NCI-H1694 treated with DMSO at 0.1 percent for 48 hours (cell line): ENCODE results near the gene CAPN11.

Source experiments
- DNase-seq: peaks from one replicate; lab custom pipeline; 2025; lab: John Stamatoyannopoulos, UW

The CAPN11 gene

GRCh38 chr6:44158770-44159228 lies at the start of gene CAPN11:
Gene CAPN11, plus strand, starts transcription at chr6:44158820. Its CDS starts 29 bp downstream, at chr6:44158849.
- no peak for DNase-seq

DNA sequence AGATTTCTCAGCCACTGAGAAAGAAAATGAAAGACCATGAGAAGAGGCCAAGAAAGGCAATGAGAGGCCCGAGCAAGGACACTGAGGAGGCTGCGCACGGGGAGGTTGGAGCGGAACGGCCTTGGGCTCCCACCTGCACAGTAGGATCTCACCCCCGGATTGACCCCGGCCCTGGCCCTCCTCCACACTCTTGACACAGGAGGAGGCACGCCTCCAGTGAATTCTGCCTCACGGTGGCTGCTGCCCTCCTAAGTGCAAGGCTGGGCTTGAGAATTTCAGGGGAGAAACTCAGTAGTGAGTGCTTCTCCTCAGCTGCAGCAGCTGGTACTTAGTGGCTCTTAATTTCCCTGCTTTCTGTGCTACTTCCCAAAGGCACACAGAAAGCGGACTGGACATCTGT lies 49.4 kb upstream of the CAPN11 start:
- no peak for DNase-seq

DNA sequence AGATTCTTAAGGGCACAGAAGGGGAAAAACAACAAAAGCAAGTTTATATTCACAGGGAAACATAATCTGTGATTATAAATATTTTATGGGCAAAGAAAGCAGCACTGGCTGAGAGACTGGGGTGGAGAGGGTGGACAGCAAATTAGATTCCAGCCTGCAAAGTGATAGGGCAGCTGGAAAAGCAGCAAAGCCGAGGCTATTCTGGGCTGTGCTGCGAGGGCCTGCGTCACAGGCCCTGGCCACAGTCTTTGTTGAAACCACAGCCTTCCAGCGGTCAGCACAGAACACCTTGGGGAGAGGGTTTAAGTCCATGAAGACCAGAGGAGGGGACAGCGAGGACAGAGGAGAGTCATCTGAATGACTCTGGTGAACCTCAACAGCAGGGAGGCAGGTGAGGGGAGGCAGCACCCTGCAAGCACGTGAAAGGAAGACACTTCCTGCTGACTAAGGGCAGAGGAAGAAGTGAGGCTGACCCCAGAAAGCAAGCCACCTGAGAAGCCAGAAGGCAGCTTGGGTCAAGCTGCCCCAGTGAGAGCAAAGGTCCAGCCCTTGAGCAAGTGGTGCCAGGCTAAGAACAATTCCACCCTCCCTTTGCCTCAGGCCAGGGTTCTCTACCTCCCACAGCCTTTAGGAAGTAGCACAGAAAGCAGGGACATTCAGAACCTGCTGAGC lies 48.5 kb upstream of the CAPN11 start:
- no peak for DNase-seq

DNA sequence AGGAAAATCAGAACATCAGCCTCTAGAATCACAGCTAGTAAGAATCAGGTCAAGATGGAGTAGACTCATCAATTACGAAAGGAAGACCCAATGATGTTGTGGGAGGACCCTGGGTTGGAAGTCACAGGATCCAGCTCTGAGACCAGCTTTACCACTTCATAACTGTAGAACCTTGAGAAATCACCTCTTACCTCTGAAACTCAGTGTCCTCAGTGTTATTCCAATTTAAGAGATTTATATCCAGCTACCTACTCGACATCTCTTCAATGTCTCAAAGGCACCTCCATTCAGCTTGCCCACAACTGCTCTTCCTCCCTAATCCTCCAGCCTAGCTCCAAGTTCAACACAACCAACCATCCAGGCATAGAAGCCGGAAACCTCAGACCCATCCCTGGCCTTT lies 47.7 kb upstream of the CAPN11 start:
- DNase-seq = no peak

DNA sequence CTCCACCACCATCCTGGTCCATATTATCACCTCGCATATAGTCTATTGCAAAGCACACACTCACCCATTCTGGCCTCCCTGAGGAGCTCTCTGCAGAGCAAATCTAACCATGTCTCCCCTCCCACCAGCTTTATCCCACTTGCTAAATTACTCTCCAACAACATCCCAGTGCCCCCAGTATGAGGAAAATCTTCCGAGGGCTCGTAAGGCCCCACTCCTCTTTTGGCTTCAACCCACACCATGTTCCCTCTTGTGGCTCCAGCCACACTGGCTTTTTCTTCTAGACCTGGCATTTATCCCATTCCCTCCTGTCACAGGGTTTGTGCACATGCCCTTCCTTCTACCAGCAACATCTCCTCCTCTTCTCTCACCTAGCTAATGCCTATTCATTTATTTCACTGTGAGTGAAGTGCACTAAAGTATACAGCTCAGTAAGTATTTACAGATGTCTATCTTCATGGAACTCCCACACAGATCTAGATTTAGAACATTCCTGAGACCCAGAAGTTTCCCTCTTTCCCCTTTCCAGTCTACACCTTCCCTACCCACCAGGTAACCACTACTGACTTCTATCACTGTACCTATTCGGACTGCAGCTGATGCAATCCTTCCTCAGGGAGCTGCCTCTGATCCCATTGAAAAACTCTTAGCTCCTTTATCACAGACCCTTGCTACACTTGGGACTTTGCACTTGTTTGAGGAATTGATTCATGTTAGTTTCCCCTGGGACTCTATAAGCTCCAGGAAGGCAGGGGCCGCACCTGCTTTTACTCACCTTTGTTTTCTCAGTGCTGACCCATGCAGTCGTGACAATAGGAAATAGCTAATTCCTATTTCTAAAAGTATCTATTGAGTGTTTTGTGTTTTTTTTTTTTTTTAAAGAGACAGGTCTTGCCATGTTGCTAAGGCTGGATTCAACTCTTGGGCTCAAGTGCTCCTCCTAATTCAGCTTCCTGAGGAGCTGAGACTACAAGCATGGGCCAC lies 46.9 kb upstream of the CAPN11 start:
- no peak for DNase-seq

DNA sequence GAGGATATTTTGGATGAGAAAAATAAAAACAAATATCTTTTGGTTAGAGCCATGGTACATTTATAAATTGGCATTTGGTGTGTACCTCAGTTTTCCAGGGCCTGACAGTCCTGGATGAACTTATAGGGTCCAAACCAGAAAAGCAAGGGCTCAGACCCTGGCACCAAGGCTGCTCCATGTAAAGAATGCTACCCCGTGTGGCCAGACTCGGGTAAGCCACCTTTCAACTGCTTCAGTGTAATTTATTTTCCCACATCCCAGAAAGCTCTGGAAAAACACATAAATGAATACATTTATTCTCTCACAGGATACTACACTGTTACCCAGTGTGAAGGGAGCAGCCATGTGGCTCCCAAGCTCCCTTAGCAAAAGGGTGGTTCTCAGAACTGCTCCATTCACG lies 45.2 kb upstream of the CAPN11 start:
- no peak for DNase-seq

DNA sequence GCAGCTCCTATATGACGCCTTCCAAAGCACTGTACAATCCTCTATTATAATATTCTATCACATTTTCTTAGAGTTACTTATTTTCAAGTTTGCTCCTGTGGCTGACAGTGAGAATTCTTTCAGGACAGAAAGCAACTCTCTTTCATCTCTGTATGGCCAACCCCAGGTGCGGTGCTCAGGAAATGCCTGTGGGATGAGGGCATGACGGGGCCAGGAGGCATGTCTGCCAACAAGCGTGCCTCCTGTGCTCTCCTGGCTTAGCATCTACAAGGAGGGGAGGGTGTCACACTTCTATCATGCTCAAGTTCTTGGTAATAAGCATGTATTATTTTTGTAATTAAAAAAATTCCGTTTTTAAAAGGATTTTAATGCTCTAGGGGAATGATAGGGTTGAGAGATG lies 42.8 kb upstream of the CAPN11 start:
- DNase-seq = no peak

- DNase-seq = no peak
These were observed 41.8 kb upstream of the CAPN11 start for GRCh38 chr6:44116641-44117382.

- no peak for DNase-seq
These were observed 41.1 kb upstream of the CAPN11 start for GRCh38 chr6:44117397-44118128.

- DNase-seq = no peak
These were observed 38.8 kb upstream of the CAPN11 start for GRCh38 chr6:44119704-44120262.

DNA sequence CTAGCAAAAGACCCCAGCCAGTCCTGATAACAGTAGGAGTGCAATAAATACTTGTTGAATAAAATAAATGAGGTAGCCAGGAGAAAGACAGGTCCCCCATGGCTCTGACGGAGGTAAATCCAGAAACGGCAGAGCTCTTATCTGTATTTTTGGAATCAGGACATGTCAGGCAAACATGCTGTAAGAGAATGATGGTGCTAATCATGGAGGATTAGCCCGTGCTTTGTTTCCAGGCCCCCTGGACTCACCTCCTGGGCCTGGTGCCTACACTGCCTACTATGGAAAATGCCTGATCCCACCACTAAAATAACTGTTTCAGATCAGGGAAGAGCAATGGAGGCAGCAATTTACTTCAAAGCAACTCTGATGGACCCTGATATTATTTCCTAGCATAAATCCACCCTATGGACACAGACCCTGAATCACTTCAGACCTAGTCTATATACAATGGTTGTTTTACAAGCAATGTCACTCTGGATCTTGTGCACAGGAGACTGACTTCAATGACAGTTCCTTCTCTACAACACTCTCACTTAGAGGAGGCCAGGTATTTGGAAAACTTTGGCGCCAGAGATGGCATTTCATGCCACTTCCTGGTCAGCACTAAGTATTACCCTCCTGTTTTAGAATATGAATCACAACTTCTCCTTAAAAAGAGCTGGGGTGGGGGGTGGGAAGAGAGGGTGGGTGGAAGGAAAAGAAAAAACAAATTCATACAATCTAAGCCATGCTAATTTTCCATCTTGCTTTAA lies 37.8 kb upstream of the CAPN11 start:
- no peak for DNase-seq

DNA sequence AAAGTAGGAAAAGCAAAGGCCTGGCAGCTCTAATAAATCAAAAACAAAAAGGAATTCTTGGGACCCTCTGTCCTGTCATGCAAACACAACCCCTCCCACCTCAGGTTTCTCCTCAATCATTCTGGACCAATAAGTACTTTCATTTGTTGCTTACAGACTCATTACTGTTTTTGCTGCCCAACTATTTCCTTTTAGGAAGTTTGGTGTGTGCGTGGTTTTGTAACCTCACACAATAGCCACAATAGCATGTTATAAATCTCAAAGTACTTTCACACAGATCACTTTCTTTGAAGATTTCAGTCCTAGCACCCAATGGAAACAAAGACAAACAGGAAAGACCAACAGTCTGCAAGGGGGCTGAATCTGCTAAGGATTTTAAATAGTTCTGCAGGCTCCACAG lies 35.8 kb upstream of the CAPN11 start:
- DNase-seq = no peak

- DNase-seq = no peak
These were observed 35.1 kb upstream of the CAPN11 start for GRCh38 chr6:44123544-44123943.

DNA sequence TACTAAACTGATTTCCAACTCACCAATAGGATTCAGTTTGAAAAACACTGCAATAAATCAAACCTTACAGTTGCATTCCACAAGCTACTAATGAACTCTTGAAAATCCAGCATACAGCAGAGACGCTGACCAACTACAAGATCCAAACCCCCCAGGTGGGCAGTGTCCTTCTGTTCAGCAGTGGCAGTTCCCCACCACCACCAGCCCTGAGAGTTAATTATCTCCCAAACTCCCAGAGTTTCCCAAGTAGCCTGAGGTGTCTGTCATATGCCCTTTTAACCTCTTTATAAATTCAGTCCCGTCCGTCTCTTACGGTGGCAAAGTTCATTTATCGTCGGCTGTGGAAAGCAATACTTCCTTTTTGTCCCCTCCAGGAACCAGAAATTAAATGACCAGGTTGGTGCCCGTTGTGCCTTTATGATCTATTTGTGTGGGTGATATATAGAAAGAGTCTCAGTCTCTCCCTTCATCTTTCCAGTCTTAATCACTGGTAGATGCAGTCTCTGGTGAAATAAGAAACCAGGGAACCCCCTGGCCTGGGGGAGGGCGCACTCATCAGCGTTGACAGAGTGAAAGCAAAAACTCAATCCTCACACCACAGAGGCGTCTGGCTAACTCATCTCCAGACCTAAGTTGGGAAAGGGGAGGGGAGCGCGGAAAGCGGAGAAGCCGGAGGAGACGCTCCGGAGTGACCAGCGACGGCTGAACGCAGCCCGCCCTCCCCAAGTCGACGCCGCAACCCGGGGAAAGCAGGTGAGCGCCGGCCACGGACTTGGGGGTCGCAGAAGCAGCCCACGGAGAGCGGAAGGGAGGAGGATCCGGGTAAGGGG lies 32.1 kb upstream of the CAPN11 start:
- no peak for DNase-seq

- peak; percentile 38 for DNase-seq
These were observed 31.2 kb upstream of the CAPN11 start, which contains the start of the genes MRPL14 and TMEM63B for GRCh38 chr6:44127186-44128019. Gene MRPL14, minus strand, starts transcription at chr6:44127452. Its CDS starts 10,841 bp downstream, at chr6:44116611. Gene TMEM63B, plus strand, starts transcription at chr6:44127554. Its CDS starts 7,031 bp downstream, at chr6:44134585.

- no peak for DNase-seq
These were observed 30.4 kb upstream of the CAPN11 start for GRCh38 chr6:44128020-44128917.

GRCh38 chr6:44129841-44130322 lies 28.7 kb upstream of the CAPN11 start:
- DNase-seq = no peak
